GM21381 (cell line): ENCODE results near the gene SCUBE2.
"Not testable (repeated sequence)": the region's sequence is repeated elsewhere in the genome, so short reads cannot be mapped to it uniquely, and the experiment has no call there.

Experiments
- ATAC-seq: cut with Tn5 transposase; IDR thresholded peaks from one replicate; pipeline ENCODE4 v1.9.1; 2021; ENCODE audit warnings: mild to moderate bottlenecking, moderate library complexity; ENCODE audit not compliant: unreplicated experiment

The SCUBE2 gene

GRCh38 chr11:9014826-9015225, 76.6 kb downstream of the SCUBE2 start:
- ATAC-seq = no peak

GRCh38 chr11:9013373-9013772, 78.0 kb downstream of the SCUBE2 start:
- no peak for ATAC-seq

GRCh38 chr11:9009538-9009937, 81.9 kb downstream of the SCUBE2 start:
- not testable (repeated sequence) for ATAC-seq

- ATAC-seq = no peak
These were observed 82.7 kb downstream of the SCUBE2 start for GRCh38 chr11:9008661-9009060.

GRCh38 chr11:9008011-9008550, 83.3 kb downstream of the SCUBE2 start:
- ATAC-seq = no peak

GRCh38 chr11:9005087-9005486, 86.3 kb downstream of the SCUBE2 start:
- ATAC-seq = no peak

GRCh38 chr11:9004183-9004926, 87.0 kb downstream of the SCUBE2 start:
- no peak for ATAC-seq

- ATAC-seq = no peak
These were observed 87.7 kb downstream of the SCUBE2 start, which contains the start of gene NRIP3 for GRCh38 chr11:9003573-9004182. TSS of gene NRIP3 (minus strand) at chr11:9004001. CDS start at chr11:9003935, 66 bp downstream.

GRCh38 chr11:9002920-9003572, 88.4 kb downstream of the SCUBE2 start:
- no peak for ATAC-seq

GRCh38 chr11:9001736-9002135, 89.7 kb downstream of the SCUBE2 start:
- ATAC-seq = no peak

GRCh38 chr11:8998017-8998416, 93.4 kb downstream of the SCUBE2 start:
- ATAC-seq = no peak

- ATAC-seq = no peak
These were observed 93.9 kb downstream of the SCUBE2 start for GRCh38 chr11:8997451-8997850.

- no peak for ATAC-seq
These were observed 101.9 kb downstream of the SCUBE2 start for GRCh38 chr11:8989453-8989852.

GRCh38 chr11:8988329-8989234, 102.8 kb downstream of the SCUBE2 start:
- no peak for ATAC-seq

- no peak for ATAC-seq
These were observed 104.0 kb downstream of the SCUBE2 start for GRCh38 chr11:8987446-8987845.

- ATAC-seq = not testable (repeated sequence)
These were observed 104.6 kb downstream of the SCUBE2 start for GRCh38 chr11:8986772-8987171.

- ATAC-seq = no peak
These were observed 105.9 kb downstream of the SCUBE2 start for GRCh38 chr11:8985462-8985861.

- no peak for ATAC-seq
These were observed 107.8 kb downstream of the SCUBE2 start for GRCh38 chr11:8983552-8983951.

- no peak for ATAC-seq
These were observed 110.9 kb downstream of the SCUBE2 start for GRCh38 chr11:8980485-8980884.

GRCh38 chr11:8979365-8979764, 112.0 kb downstream of the SCUBE2 start:
- ATAC-seq = not testable (repeated sequence)

GRCh38 chr11:8973121-8973520, 118.3 kb downstream of the SCUBE2 start:
- ATAC-seq = no peak
